Measurements from ENCODE around the gene SLC25A41.

Gene SLC25A41

DNA sequence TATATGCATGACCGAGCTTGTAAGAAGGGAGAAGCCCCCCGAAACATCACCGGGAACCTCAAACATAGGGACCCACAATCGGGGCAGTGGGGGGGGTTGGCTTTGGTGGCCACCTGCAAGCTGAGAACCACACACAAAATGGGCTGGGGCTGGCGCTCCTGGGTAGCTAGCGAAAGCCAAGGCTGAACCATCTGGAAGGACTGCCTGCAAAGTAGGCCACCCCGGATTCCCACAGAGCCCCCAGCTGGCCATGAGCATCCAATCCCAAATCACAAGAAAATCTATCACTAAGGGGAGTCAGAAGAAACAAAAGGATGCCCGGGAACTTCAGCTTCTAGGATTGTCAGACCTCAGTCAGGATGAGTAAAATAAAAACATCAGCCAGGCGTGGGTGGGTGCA, 55.1 kb downstream of the SLC25A41 start:
- TF ChIP-seq, protein P1, sequence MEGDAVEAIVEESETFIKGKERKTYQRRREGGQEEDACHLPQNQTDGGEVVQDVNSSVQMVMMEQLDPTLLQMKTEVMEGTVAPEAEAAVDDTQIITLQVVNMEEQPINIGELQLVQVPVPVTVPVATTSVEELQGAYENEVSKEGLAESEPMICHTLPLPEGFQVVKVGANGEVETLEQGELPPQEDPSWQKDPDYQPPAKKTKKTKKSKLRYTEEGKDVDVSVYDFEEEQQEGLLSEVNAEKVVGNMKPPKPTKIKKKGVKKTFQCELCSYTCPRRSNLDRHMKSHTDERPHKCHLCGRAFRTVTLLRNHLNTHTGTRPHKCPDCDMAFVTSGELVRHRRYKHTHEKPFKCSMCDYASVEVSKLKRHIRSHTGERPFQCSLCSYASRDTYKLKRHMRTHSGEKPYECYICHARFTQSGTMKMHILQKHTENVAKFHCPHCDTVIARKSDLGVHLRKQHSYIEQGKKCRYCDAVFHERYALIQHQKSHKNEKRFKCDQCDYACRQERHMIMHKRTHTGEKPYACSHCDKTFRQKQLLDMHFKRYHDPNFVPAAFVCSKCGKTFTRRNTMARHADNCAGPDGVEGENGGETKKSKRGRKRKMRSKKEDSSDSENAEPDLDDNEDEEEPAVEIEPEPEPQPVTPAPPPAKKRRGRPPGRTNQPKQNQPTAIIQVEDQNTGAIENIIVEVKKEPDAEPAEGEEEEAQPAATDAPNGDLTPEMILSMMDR (conservative IDR thresholded peaks at IDR 0.05; ENCODE audit: low read depth, low read length), result no peak
- H3K4me3 ChIP-seq (ENCODE audit: low read length), result no peak overlapping the region
- DNase-seq (ENCODE audit: low read depth), result no peak

DNA sequence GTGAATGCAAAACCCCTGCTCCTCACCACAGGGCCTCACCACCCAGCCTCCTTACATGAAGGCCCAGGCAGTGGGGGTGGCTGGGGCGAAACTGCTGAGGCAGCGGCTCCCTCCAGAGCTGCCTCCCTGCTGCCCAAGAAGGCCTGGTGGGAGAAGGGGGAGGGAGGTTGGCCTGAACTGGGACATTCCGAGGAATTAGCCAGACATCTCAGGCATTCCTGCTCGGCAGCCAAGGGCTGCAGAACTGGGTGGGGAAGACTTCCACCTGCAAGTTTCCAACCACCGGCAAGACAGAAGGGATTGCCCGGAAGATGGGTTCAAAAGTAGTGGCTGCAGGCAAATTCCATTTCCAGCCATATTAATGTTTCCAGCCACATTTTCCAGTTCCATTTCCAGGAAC, 55.5 kb downstream of the SLC25A41 start:
- TF ChIP-seq, protein P1 (conservative IDR thresholded peaks at IDR 0.05; ENCODE audit: low read depth, low read length), result no peak
- H3K4me3 ChIP-seq (ENCODE audit: low read length), result no peak overlapping the region
- peak; percentile 78 for DNase-seq (ENCODE audit: low read depth)

DNA sequence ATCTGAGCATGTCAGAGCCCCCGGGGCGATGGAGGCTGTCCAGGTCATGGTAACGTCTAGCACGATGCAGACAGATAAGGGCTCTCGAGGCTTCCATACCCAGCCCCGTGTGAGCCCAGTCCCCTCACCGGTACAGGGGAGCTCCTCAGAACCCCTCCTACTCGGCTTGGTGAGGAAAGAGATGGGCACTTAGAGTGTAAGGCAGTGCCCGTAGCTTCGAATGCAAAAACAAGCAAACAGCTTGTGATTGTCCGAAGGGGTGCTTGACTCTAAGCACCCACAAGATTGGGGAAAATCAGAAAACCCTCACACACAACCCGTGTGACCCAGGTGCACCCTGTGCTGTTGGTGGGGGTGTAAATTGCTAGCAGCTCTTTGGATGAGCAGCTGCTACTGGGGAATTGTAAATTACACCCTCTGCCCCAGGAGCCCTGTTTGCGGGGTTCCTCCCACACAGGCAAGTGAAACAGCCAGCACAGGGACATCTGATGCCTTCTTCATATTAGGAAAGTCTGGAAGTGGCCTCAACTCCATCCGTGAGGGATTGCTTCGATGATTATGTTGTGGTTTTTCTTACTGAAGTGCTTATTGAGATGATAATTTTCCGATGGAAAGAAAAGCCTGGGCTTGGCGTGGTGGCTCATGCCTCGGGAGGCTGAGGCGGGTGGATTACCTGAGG, 56.9 kb downstream of the SLC25A41 start:
- no peak overlapping the region for H3K4me3 ChIP-seq (ENCODE audit: low read length)
- DNase-seq (ENCODE audit: low read depth), result no peak
- TF ChIP-seq, protein P1 (conservative IDR thresholded peaks at IDR 0.05; ENCODE audit: low read depth, low read length), result no peak

Data from retinal pigment epithelial cell (primary cell).